ENCODE measurements around the gene MAN2B2. TPM values are rescaled to one million over a fixed set of nuclear protein-coding genes. Genes with fewer than 3 reads are reported as not detected.
A peak's percentile ranks its signal among the peaks of the same experiment; 100 is the strongest.

Gene MAN2B2
- total RNA-seq, 1 experiment from 2014 or later: 20.5 TPM

GRCh38 chr4:6633091-6633906 lies 58.3 kb downstream of the MAN2B2 start:
- BruUV-seq (replicated peaks): no TSS peak
- peak in 1 of 2 experiments; percentile 54 for DNase-seq

GRCh38 chr4:6634746-6635145 lies 59.8 kb downstream of the MAN2B2 start:
- intact Hi-C loops (cut with micrococcal nuclease; ENCODE audit: unreplicated experiment): no loop called here
- POLR2A ChIA-PET: no interaction called here
- no TSS peak for BruUV-seq (replicated peaks)

More at GRCh38 chr4:6633091-6633906, 58.3 kb downstream of the MAN2B2 start:
- POLR2A ChIA-PET: no interaction called here
- H3K36me3 Mint-ChIP-seq (ENCODE audit: insufficient read depth, unreplicated experiment): peaks cover 5% of the 10 kb centered on the region
- no peaks in the 10 kb centered on the region for H3K9me3 Mint-ChIP-seq (ENCODE audit: unreplicated experiment)
- no peak overlapping the region for H3K4me3 Mint-ChIP-seq (ENCODE audit: unreplicated experiment)
- H3K36me3 ChIP-seq (ENCODE audit: control insufficient read depth, insufficient read depth, low read length): no peaks in the 10 kb centered on the region
- H3K4me1 ChIP-seq: peaks cover 6% of the 10 kb centered on the region
- no peaks in the 10 kb centered on the region for H3K9me3 ChIP-seq
- TF ChIP-seq, protein P1, sequence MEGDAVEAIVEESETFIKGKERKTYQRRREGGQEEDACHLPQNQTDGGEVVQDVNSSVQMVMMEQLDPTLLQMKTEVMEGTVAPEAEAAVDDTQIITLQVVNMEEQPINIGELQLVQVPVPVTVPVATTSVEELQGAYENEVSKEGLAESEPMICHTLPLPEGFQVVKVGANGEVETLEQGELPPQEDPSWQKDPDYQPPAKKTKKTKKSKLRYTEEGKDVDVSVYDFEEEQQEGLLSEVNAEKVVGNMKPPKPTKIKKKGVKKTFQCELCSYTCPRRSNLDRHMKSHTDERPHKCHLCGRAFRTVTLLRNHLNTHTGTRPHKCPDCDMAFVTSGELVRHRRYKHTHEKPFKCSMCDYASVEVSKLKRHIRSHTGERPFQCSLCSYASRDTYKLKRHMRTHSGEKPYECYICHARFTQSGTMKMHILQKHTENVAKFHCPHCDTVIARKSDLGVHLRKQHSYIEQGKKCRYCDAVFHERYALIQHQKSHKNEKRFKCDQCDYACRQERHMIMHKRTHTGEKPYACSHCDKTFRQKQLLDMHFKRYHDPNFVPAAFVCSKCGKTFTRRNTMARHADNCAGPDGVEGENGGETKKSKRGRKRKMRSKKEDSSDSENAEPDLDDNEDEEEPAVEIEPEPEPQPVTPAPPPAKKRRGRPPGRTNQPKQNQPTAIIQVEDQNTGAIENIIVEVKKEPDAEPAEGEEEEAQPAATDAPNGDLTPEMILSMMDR (IDR thresholded peaks at IDR 0.05; ENCODE audit: insufficient read depth in 1 of 2, low read depth in 1 of 2, low read length in 1 of 2, severe bottlenecking in 1 of 2, unreplicated experiment in 1 of 2): no peak
- intact Hi-C loops (cut with micrococcal nuclease; ENCODE audit: unreplicated experiment): no loop called here
- H3K4me1 Mint-ChIP-seq (ENCODE audit: low read depth, unreplicated experiment): no peaks in the 10 kb centered on the region
- peak overlapping the region; percentile 87 for H3K27ac Mint-ChIP-seq (ENCODE audit: unreplicated experiment)
- no peak overlapping the region for H3K4me3 ChIP-seq (ENCODE audit: low read depth, low read length)
- no peaks in the 10 kb centered on the region for H3K27me3 ChIP-seq (replicated peaks; ENCODE audit: control insufficient read depth, insufficient read depth, low read length)
- CTCF ChIA-PET: interaction anchor here (1.0 kb wide), 1 partner anchor 42 kb away, joined by 4 read pairs; no protein-coding TSS in a partner anchor
- H3K27me3 Mint-ChIP-seq (ENCODE audit: insufficient read depth, unreplicated experiment): no peaks in the 10 kb centered on the region

GRCh38 chr4:6639137-6639680 lies 64.2 kb downstream of the MAN2B2 start:
- H3K27ac Mint-ChIP-seq (ENCODE audit: unreplicated experiment): no peak overlapping the region
- Histone ChIP-seq H3K36me3 (ENCODE audit: control insufficient read depth, insufficient read depth, low read length) (peaks cover 2% of the 10 kb centered on the region; the same call in 1 of the 2 replicates), H3K4me3 (ENCODE audit: low read depth, low read length) (no peak overlapping the region), H3K9me3 (no peaks in the 10 kb centered on the region), H3K4me1 (peaks cover 4% of the 10 kb centered on the region; the same call in 1 of the 2 replicates), H3K27me3 (replicated peaks; ENCODE audit: control insufficient read depth, insufficient read depth, low read length) (no peaks in the 10 kb centered on the region)
- TF ChIP-seq, protein P1 (IDR thresholded peaks at IDR 0.05; ENCODE audit: insufficient read depth in 1 of 2, low read depth in 1 of 2, low read length in 1 of 2, severe bottlenecking in 1 of 2, unreplicated experiment in 1 of 2): no peak
- no peaks in the 10 kb centered on the region for H3K9me3 Mint-ChIP-seq (ENCODE audit: unreplicated experiment)
- intact Hi-C loops (cut with micrococcal nuclease; ENCODE audit: unreplicated experiment): no loop called here
- no peaks in the 10 kb centered on the region for H3K27me3 Mint-ChIP-seq (ENCODE audit: insufficient read depth, unreplicated experiment)
- DNase-seq: no peak
- no TSS peak for BruUV-seq (replicated peaks)
- no peak overlapping the region for H3K4me3 Mint-ChIP-seq (ENCODE audit: unreplicated experiment)
- POLR2A ChIA-PET: no interaction called here
- CTCF ChIA-PET: no interaction called here
- peaks cover 12% of the 10 kb centered on the region for H3K4me1 Mint-ChIP-seq (ENCODE audit: low read depth, unreplicated experiment)
- H3K36me3 Mint-ChIP-seq (ENCODE audit: insufficient read depth, unreplicated experiment): peaks cover 32% of the 10 kb centered on the region

More at GRCh38 chr4:6634746-6635145, 59.8 kb downstream of the MAN2B2 start:
- TF ChIP-seq, protein P1 (IDR thresholded peaks at IDR 0.05; ENCODE audit: insufficient read depth in 1 of 2, low read depth in 1 of 2, low read length in 1 of 2, severe bottlenecking in 1 of 2, unreplicated experiment in 1 of 2): no peak
- H3K27me3 ChIP-seq (replicated peaks; ENCODE audit: control insufficient read depth, insufficient read depth, low read length): no peaks in the 10 kb centered on the region
- H3K4me1 ChIP-seq: peaks cover 6% of the 10 kb centered on the region
- H3K9me3 Mint-ChIP-seq (ENCODE audit: unreplicated experiment): no peaks in the 10 kb centered on the region
- no peak overlapping the region for H3K4me3 Mint-ChIP-seq (ENCODE audit: unreplicated experiment)
- no peaks in the 10 kb centered on the region for H3K36me3 ChIP-seq (ENCODE audit: control insufficient read depth, insufficient read depth, low read length)
- no peaks in the 10 kb centered on the region for H3K4me1 Mint-ChIP-seq (ENCODE audit: low read depth, unreplicated experiment)
- H3K27me3 Mint-ChIP-seq (ENCODE audit: insufficient read depth, unreplicated experiment): no peaks in the 10 kb centered on the region
- no peak overlapping the region for H3K4me3 ChIP-seq (ENCODE audit: low read depth, low read length)
- peaks cover 5% of the 10 kb centered on the region for H3K36me3 Mint-ChIP-seq (ENCODE audit: insufficient read depth, unreplicated experiment)
- no peak overlapping the region for H3K27ac Mint-ChIP-seq (ENCODE audit: unreplicated experiment)
- H3K9me3 ChIP-seq: no peaks in the 10 kb centered on the region
- CTCF ChIA-PET: no interaction called here
- DNase-seq: no peak
